Measurements from ENCODE around the gene KLHL7.
"Not testable (repeated sequence)": the region's sequence is repeated elsewhere in the genome, so short reads cannot be mapped to it uniquely, and the experiment has no call there.

KLHL7 gene

DNA sequence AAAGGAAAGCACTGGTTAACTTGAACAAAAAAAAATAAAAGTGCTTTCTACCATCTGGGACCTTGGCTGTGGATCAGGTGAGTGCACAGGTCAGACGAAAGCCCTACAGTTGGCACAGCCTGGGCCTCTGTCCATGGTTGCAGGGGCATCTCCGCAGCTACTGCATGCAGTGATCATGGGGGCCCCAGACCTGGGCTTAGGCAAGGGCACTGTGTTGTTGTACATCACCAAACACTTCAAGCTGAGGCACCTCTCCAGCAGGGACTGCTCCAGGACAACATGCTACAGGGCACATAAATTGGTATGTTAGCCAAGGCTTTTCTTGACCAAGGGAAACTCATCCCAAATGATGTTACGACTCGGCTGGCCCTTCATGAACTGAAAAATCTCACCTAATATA, 23.5 kb downstream of the KLHL7 start:
- ChIA-PET POLR2A (no interaction called here), CTCF (no interaction called here)
- DNase-seq (ENCODE audit: extremely low spot score) = no peak
- TF ChIP-seq, protein P1, sequence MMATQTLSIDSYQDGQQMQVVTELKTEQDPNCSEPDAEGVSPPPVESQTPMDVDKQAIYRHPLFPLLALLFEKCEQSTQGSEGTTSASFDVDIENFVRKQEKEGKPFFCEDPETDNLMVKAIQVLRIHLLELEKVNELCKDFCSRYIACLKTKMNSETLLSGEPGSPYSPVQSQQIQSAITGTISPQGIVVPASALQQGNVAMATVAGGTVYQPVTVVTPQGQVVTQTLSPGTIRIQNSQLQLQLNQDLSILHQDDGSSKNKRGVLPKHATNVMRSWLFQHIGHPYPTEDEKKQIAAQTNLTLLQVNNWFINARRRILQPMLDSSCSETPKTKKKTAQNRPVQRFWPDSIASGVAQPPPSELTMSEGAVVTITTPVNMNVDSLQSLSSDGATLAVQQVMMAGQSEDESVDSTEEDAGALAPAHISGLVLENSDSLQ (IDR thresholded peaks at IDR 0.05) = no peak
- no peak for TF ChIP-seq ZNF384 (IDR thresholded peaks at IDR 0.05)
- TF ChIP-seq SP1 (IDR thresholded peaks at IDR 0.05) = no peak
- no peak for TF ChIP-seq ARNT (IDR thresholded peaks at IDR 0.05)
- TF ChIP-seq BHLHE40 (IDR thresholded peaks at IDR 0.05; ENCODE audit: borderline replicate concordance) = no peak
- TF ChIP-seq SUZ12 (IDR thresholded peaks at IDR 0.05) = no peak
- TF ChIP-seq FOXK2 (IDR thresholded peaks at IDR 0.05) = no peak
- TF ChIP-seq L3MBTL2 (conservative IDR thresholded peaks at IDR 0.05) = no peak
- no peak for TF ChIP-seq TARDBP (IDR thresholded peaks at IDR 0.05)
- TF ChIP-seq HDGF (IDR thresholded peaks at IDR 0.05; ENCODE audit: borderline replicate concordance) = no peak
- TF ChIP-seq NFRKB (IDR thresholded peaks at IDR 0.05) = no peak
- no peak for TF ChIP-seq ELF4 (IDR thresholded peaks at IDR 0.05)

DNA sequence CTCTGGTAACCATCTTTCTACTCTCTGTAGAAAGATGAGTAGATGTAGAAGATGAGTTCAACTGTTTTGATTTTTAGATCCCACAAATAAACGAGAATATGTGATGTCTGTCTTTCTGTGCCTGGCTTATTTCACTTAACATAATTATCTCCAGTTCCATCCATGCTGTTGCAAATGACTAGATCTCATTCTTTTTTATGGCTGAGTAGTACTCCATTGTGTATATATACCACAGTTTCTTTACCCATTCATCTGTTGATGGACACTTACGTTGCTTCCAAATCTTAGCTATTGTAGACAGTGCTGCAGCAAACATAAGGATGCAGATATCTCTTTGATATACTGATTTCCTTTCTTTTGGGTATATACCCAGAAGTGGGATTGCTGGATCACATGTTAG, 26.2 kb downstream of the KLHL7 start:
- POLR2A ChIA-PET; DNase-seq (ENCODE audit: extremely low spot score); CTCF ChIA-PET: not testable (repeated sequence)

DNA sequence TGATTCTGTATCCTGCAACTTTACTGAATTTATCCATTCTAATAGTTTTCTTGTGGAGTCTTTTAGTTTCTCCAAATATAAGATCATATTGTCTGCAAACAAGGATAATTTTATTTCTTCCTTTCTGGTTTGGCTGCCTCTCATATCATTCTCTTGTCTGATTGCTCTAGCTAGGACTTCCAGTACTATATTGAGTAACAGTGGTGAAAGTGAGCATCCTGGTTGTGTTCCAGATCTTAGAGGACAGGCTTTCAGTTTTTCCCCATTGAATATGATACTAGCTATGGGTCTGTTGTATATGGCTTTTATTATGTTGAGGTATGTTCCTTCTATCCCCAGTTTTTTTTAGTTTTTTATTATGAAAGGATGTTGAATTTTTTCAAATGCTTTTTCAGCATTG, 28.2 kb downstream of the KLHL7 start:
- no peak for TF ChIP-seq TARDBP (IDR thresholded peaks at IDR 0.05)
- TF ChIP-seq ARNT (IDR thresholded peaks at IDR 0.05) = no peak
- no peak for TF ChIP-seq FOXK2 (IDR thresholded peaks at IDR 0.05)
- no peak for TF ChIP-seq SP1 (IDR thresholded peaks at IDR 0.05)
- no peak for TF ChIP-seq ELF4 (IDR thresholded peaks at IDR 0.05)
- no peak for TF ChIP-seq HDGF (IDR thresholded peaks at IDR 0.05; ENCODE audit: borderline replicate concordance)
- no peak for TF ChIP-seq ZNF384 (IDR thresholded peaks at IDR 0.05)
- TF ChIP-seq CTBP1 (IDR thresholded peaks at IDR 0.05; ENCODE audit: borderline replicate concordance) = no peak
- no peak for TF ChIP-seq L3MBTL2 (conservative IDR thresholded peaks at IDR 0.05)
- no peak for TF ChIP-seq NFRKB (IDR thresholded peaks at IDR 0.05)
- POLR2A ChIA-PET = no interaction called here
- CTCF ChIA-PET = no interaction called here
- no peak for DNase-seq (ENCODE audit: extremely low spot score)

DNA sequence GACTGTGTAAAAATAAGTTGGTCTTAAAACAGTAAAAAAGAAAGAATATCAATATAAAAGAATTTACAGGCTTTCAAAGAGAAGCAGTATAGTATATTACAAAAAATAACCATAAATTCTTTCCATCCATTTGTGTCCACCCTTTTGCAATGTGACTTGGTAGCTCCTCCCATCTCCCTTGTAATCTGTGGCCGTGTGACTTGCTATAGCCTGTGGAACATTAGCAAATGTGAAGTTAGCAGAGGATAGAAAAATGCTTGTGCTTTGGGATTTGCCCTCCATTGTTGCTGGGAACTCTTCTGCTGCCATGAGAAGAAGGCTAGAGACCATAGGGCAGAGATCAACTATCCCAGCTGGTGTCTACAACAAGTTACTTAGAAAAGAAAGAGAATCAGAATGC, 30.2 kb downstream of the KLHL7 start:
- DNase-seq (ENCODE audit: extremely low spot score) = no peak
- CTCF ChIA-PET = no interaction called here
- TF ChIP-seq ELF4 (IDR thresholded peaks at IDR 0.05) (no peak), FOXK2 (IDR thresholded peaks at IDR 0.05) (no peak), L3MBTL2 (conservative IDR thresholded peaks at IDR 0.05) (no peak), FOXM1 (IDR thresholded peaks at IDR 0.05; ENCODE audit: borderline replicate concordance) (no peak), FOXA1 (IDR thresholded peaks at IDR 0.05) (no peak), BHLHE40 (IDR thresholded peaks at IDR 0.05; ENCODE audit: borderline replicate concordance) (no peak), LEF1 (IDR thresholded peaks at IDR 0.05; ENCODE audit: borderline replicate concordance) (no peak), SP1 (IDR thresholded peaks at IDR 0.05) (no peak), ARNT (IDR thresholded peaks at IDR 0.05) (no peak), ZNF384 (IDR thresholded peaks at IDR 0.05) (no peak), TARDBP (IDR thresholded peaks at IDR 0.05) (no peak), NFRKB (IDR thresholded peaks at IDR 0.05) (no peak), HDGF (IDR thresholded peaks at IDR 0.05; ENCODE audit: borderline replicate concordance) (no peak)
- TF ChIP-seq, protein P1 (IDR thresholded peaks at IDR 0.05) = no peak
- POLR2A ChIA-PET = no interaction called here

DNA sequence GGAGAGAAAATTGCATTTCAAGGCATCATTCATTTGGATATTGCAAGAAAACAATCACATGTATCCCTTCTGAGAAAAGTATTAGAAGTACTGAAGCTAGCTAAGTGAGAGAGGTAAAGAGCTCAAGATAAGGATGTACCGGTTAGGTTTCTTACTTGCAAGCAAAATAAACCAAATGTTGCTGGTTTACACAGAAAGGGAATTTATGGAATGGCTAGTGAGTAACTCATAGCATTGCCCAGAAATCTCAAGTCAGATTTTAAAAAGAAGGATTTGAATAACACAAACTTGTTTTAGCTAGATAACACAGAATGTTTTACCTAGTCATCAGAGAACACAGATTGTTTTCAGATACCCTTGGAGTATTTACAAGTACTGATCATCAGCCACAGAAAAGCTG, 30.6 kb downstream of the KLHL7 start:
- DNase-seq (ENCODE audit: extremely low spot score) = no peak
- TF ChIP-seq FOXK2 (IDR thresholded peaks at IDR 0.05) = no peak
- TF ChIP-seq HDGF (IDR thresholded peaks at IDR 0.05; ENCODE audit: borderline replicate concordance) = no peak
- TF ChIP-seq L3MBTL2 (conservative IDR thresholded peaks at IDR 0.05) = no peak
- no peak for TF ChIP-seq LEF1 (IDR thresholded peaks at IDR 0.05; ENCODE audit: borderline replicate concordance)
- TF ChIP-seq ZNF384 (IDR thresholded peaks at IDR 0.05) = no peak
- no peak for TF ChIP-seq FOXM1 (IDR thresholded peaks at IDR 0.05; ENCODE audit: borderline replicate concordance)
- no peak for TF ChIP-seq NFRKB (IDR thresholded peaks at IDR 0.05)
- no peak for TF ChIP-seq FOXA1 (IDR thresholded peaks at IDR 0.05)
- no peak for TF ChIP-seq ARNT (IDR thresholded peaks at IDR 0.05)
- TF ChIP-seq, protein P1 (IDR thresholded peaks at IDR 0.05) = no peak
- no peak for TF ChIP-seq SUZ12 (IDR thresholded peaks at IDR 0.05)
- TF ChIP-seq TARDBP (IDR thresholded peaks at IDR 0.05) = no peak
- no peak for TF ChIP-seq ELF4 (IDR thresholded peaks at IDR 0.05)
- TF ChIP-seq SP1 (IDR thresholded peaks at IDR 0.05) = no peak
- no peak for TF ChIP-seq BHLHE40 (IDR thresholded peaks at IDR 0.05; ENCODE audit: borderline replicate concordance)
- TF ChIP-seq CTBP1 (IDR thresholded peaks at IDR 0.05; ENCODE audit: borderline replicate concordance) = no peak
- ChIA-PET POLR2A (no interaction called here), CTCF (no interaction called here)

DNA sequence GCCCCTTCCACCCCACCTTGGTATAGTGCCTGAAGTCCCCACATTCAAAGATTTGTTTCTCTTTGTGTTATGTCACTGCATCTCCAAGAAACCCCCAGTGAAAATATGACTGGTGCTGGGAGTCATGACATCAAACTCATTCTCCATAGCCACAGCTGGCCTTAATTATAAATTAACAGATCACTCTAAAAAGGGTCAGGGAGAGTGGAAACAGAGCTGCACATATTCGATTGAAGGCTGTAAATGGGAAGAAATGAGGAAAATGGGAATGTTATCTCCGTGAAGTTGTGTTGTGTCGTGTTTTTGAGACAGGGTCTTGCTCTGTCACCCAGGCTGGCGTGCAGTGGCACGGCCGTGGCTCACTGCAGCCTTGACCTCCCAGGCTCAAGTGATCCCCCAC, 52.1 kb downstream of the KLHL7 start:
- CTCF ChIA-PET = no interaction called here
- TF ChIP-seq TARDBP (IDR thresholded peaks at IDR 0.05) = no peak
- TF ChIP-seq FOXM1 (IDR thresholded peaks at IDR 0.05; ENCODE audit: borderline replicate concordance) = no peak
- no peak for TF ChIP-seq ARNT (IDR thresholded peaks at IDR 0.05)
- TF ChIP-seq LEF1 (IDR thresholded peaks at IDR 0.05; ENCODE audit: borderline replicate concordance) = no peak
- TF ChIP-seq HDGF (IDR thresholded peaks at IDR 0.05; ENCODE audit: borderline replicate concordance) = no peak
- TF ChIP-seq NFRKB (IDR thresholded peaks at IDR 0.05) = no peak
- TF ChIP-seq SUZ12 (IDR thresholded peaks at IDR 0.05) = no peak
- no peak for TF ChIP-seq L3MBTL2 (conservative IDR thresholded peaks at IDR 0.05)
- no peak for TF ChIP-seq ZNF384 (IDR thresholded peaks at IDR 0.05)
- no peak for TF ChIP-seq FOXK2 (IDR thresholded peaks at IDR 0.05)
- TF ChIP-seq ELF4 (IDR thresholded peaks at IDR 0.05) = no peak
- no peak for TF ChIP-seq CTBP1 (IDR thresholded peaks at IDR 0.05; ENCODE audit: borderline replicate concordance)
- TF ChIP-seq, protein P1 (IDR thresholded peaks at IDR 0.05) = no peak
- no peak for TF ChIP-seq BHLHE40 (IDR thresholded peaks at IDR 0.05; ENCODE audit: borderline replicate concordance)
- TF ChIP-seq SP1 (IDR thresholded peaks at IDR 0.05) = no peak
- TF ChIP-seq FOXA1 (IDR thresholded peaks at IDR 0.05) = no peak
- POLR2A ChIA-PET = no interaction called here
- DNase-seq (ENCODE audit: extremely low spot score) = no peak
